SH-SY5Y (cell line): ENCODE data around the gene DLEU7.

ENCODE experiments used
- GATA2 ChIP-seq: IDR thresholded peaks from 2 replicates; pipeline ENCODE4 v1.6.1; 2011; ENCODE audit warnings: mild to moderate bottlenecking, low read depth, low read length
- GATA3 ChIP-seq: IDR thresholded peaks from 2 replicates; pipeline ENCODE4 v1.6.1; 2011; ENCODE audit warnings: low read depth, mild to moderate bottlenecking, low read length, moderate library complexity

DNA sequence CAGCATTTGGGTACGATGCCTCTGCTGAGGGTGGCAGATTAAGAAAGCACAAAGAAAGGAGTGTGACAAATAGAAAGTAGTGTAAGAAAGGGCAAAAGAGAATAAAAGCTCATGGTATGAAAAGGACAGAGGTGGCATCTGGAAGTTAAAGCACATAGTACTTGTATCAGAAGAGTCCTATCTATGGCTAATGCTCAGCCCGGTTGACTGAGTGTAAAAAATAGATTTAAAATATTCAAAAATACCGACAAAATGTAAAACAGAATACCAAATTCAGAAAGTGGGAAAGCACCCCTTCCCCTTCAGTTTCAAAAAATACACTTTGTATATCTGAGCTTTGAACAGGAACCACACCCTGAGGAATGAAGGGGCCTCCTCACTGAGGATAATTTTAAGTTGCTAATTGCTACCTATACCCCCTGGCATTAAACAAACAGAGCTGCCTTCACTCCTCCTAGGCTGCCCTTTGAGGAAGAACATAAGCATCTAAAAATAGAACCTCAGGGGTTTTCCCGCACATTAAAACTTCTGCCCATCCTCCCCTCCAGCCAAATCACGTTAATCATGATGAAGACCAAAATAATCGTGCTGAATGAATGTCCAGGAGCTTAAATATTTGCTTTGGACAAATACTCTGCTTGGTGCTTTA is 43.3 kb downstream of the DLEU7 start:
- TF ChIP-seq GATA2: no peak
- no peak for TF ChIP-seq GATA3
